ENCODE data around the gene SAAL1.

Gene SAAL1

DNA sequence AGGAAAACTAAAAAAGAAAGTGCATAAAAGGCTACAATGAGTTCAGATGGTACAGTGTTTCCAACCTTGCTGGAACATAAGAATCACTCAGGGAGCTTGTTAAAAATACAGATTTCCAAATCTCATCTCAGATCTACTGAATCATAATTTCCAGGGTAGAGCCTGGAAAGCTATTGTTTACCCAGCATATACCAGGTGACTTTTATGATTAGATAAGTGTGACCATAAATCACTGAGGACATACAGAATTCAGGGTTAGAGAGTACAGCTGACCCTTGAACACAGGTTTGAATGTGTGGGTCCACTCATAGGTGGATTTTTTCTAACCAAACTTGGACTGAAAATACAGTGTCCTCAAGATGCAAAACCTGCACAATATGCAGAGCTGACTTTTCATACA, 11.9 kb downstream of the SAAL1 start:
- Histone ChIP-seq H3K9me3 (ENCODE audit: severe bottlenecking) (no peaks in the 10 kb centered on the region), H3K27ac (no peak overlapping the region), H3K4me3 (ENCODE audit: low read depth, low read length) (no peak overlapping the region), H3K27me3 (ENCODE audit: insufficient read depth, low read depth, severe bottlenecking) (no peaks in the 10 kb centered on the region), H3K36me3 (peaks cover 79% of the 10 kb centered on the region)
- TF ChIP-seq, protein P1, sequence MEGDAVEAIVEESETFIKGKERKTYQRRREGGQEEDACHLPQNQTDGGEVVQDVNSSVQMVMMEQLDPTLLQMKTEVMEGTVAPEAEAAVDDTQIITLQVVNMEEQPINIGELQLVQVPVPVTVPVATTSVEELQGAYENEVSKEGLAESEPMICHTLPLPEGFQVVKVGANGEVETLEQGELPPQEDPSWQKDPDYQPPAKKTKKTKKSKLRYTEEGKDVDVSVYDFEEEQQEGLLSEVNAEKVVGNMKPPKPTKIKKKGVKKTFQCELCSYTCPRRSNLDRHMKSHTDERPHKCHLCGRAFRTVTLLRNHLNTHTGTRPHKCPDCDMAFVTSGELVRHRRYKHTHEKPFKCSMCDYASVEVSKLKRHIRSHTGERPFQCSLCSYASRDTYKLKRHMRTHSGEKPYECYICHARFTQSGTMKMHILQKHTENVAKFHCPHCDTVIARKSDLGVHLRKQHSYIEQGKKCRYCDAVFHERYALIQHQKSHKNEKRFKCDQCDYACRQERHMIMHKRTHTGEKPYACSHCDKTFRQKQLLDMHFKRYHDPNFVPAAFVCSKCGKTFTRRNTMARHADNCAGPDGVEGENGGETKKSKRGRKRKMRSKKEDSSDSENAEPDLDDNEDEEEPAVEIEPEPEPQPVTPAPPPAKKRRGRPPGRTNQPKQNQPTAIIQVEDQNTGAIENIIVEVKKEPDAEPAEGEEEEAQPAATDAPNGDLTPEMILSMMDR (IDR thresholded peaks at IDR 0.05; ENCODE audit: low read depth, low read length) = no peak
- DNase-seq = no peak

DNA sequence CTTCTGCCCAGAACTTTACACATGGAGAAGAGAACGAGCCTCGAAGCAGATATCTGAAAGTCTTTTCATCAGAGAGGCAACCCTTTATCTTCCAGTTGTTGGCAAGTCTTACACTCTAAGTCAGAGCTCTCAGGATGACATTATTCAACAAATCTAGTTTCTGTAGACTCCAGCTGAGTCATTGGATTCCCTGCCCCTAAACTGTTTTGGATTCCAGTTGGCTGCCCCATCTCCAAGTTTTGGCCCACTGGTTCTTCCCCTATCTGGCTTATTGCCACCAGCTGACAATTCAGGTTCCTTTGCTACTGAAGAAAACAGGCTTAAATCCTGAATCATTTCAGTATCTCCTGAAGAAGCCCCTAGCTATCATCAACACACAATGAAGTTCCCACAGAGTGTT, 14.2 kb downstream of the SAAL1 start:
- Histone ChIP-seq H3K4me3 (ENCODE audit: low read depth, low read length) (no peak overlapping the region), H3K27ac (no peak overlapping the region), H3K36me3 (peaks cover 87% of the 10 kb centered on the region), H3K27me3 (ENCODE audit: insufficient read depth, low read depth, severe bottlenecking) (no peaks in the 10 kb centered on the region), H3K9me3 (ENCODE audit: severe bottlenecking) (no peaks in the 10 kb centered on the region)
- no peak for DNase-seq
- TF ChIP-seq, protein P1 (IDR thresholded peaks at IDR 0.05; ENCODE audit: low read depth, low read length) = no peak

DNA sequence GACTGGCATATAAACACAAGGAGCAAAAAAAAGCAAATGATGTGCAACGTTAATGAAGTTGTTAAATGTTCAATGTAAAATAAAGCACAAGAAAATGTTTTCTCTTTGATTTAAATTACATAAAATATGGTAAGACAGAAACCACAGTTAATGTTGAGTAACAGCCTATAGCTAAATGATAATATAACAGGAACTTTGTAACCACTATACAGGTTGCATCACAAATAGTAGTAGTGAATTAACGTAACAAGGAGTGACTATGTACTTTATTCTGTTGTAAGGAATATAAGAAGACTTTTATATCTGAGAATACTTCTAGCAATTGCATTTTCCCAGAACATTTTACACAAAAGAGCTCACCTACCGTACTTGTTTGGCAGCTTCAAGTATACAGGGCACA, 16.9 kb downstream of the SAAL1 start:
- peaks cover 88% of the 10 kb centered on the region for H3K36me3 ChIP-seq
- H3K27ac ChIP-seq = no peak overlapping the region
- no peak overlapping the region for H3K4me3 ChIP-seq (ENCODE audit: low read depth, low read length)
- TF ChIP-seq, protein P1 (IDR thresholded peaks at IDR 0.05; ENCODE audit: low read depth, low read length) = no peak
- DNase-seq = no peak
- H3K9me3 ChIP-seq (ENCODE audit: severe bottlenecking) = no peaks in the 10 kb centered on the region
- H3K27me3 ChIP-seq (ENCODE audit: insufficient read depth, low read depth, severe bottlenecking) = no peaks in the 10 kb centered on the region

DNA sequence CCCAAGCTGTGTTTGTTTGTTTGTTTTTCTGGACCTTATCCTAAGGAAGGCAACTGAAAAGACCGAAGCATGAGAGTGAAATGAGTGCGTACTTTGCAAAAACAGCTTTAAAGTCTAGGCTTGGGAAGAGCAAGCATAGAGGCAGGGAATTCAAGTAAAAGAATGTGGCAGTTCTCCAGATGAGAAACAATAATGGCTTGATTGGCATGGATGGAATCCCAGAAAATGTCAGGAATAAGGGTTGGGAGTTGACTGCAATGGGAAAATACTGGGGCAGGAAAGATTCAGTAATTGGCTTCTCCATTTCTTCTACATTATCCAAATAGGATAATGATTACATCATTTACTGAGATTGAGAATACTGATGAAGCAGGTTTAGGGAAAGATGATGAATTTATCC, 17.5 kb downstream of the SAAL1 start:
- no peak overlapping the region for H3K4me3 ChIP-seq (ENCODE audit: low read depth, low read length)
- H3K9me3 ChIP-seq (ENCODE audit: severe bottlenecking) = no peaks in the 10 kb centered on the region
- H3K36me3 ChIP-seq = peaks cover 88% of the 10 kb centered on the region
- no peaks in the 10 kb centered on the region for H3K27me3 ChIP-seq (ENCODE audit: insufficient read depth, low read depth, severe bottlenecking)
- TF ChIP-seq, protein P1 (IDR thresholded peaks at IDR 0.05; ENCODE audit: low read depth, low read length) = no peak
- H3K27ac ChIP-seq = no peak overlapping the region
- DNase-seq = no peak

DNA sequence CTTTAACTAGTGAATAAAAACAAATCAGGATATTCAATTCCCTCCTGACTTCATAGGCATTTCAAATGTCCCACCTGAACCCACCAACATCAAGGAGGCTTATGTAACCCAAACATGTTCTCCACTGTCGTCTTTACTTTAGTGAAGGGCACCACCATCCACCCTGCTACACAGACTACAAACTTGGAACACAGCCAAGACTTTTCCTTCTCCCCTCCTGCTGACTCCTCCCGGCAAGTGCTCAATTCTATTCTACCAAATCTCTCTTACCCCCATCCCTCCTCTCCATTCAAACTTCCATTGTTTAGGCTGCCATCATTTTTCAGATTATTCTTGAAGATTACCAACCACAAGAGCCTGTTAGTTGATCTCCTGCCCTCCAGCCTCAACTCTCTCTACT, 24.3 kb downstream of the SAAL1 start:
- no peak overlapping the region for H3K27ac ChIP-seq
- DNase-seq = no peak
- TF ChIP-seq, protein P1 (IDR thresholded peaks at IDR 0.05; ENCODE audit: low read depth, low read length) = no peak
- no peak overlapping the region for H3K4me3 ChIP-seq (ENCODE audit: low read depth, low read length)
- no peaks in the 10 kb centered on the region for H3K27me3 ChIP-seq (ENCODE audit: insufficient read depth, low read depth, severe bottlenecking)
- no peaks in the 10 kb centered on the region for H3K9me3 ChIP-seq (ENCODE audit: severe bottlenecking)
- H3K36me3 ChIP-seq = peaks cover 73% of the 10 kb centered on the region

DNA sequence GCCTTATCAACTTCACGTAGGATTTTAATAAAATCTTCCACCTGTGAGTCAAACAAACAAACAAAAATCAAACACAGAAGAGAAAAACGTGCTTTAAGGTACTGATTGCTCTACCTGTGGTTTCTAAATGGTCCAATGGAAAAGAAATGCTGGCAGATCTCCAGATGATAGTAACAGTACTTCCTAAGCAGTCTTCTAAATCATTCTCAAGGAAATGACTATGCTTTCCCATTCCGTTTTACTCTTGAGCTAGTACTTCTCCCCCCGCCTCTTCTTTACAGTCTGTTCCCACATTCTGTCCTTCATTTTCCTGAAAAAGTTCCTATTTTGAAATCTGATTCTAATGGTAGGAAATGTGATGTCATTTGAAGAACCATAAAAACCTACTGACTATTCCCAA, 25.4 kb downstream of the SAAL1 start:
- peaks cover 65% of the 10 kb centered on the region for H3K36me3 ChIP-seq
- DNase-seq = no peak
- no peak overlapping the region for H3K27ac ChIP-seq
- H3K9me3 ChIP-seq (ENCODE audit: severe bottlenecking) = no peaks in the 10 kb centered on the region
- H3K4me3 ChIP-seq (ENCODE audit: low read depth, low read length) = no peak overlapping the region
- no peaks in the 10 kb centered on the region for H3K27me3 ChIP-seq (ENCODE audit: insufficient read depth, low read depth, severe bottlenecking)
- TF ChIP-seq, protein P1 (IDR thresholded peaks at IDR 0.05; ENCODE audit: low read depth, low read length) = no peak

All from WERI-Rb-1 (cell line).